ENCODE measurements around the gene DOCK11. TPM values are rescaled to one million over a fixed set of nuclear protein-coding genes. Genes with fewer than 3 reads are reported as not detected.

DOCK11 gene
- total and polyA plus RNA-seq, 2 experiments from 2014 or later: 7.6 to 8.3 TPM

DNA sequence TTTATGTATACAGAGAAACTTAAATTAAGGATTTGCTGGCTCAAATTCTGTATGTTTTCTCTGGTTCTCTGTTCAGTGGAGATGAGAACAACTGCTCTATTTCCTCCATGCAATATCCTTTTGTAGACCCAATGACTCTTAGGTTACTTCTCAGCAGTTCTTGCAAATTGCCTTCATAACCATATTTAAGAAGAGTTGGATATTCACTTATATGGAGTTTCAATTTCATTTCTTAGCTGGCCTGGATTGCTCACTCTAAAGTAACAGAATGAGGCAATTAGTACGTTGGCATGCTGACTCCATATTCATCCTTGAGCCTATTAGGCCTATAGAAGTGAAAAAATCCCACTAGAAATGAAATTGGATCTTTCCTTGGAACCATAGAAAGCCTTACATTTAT is 93.6 kb downstream of the DOCK11 start:
- no peaks in the 10 kb centered on the region for H3K9me2 ChIP-seq (replicated peaks; ENCODE audit: insufficient read depth)
- no peaks in the 10 kb centered on the region for H4K20me1 ChIP-seq (ENCODE audit: insufficient read depth, poor library complexity, severe bottlenecking)
- H3K27ac ChIP-seq: no peak overlapping the region
- H3K36me3 ChIP-seq (replicated peaks; ENCODE audit: insufficient read depth, low read depth): no peaks in the 10 kb centered on the region
- no peaks in the 10 kb centered on the region for H3K27me3 ChIP-seq
- no peaks in the 10 kb centered on the region for H3K4me1 ChIP-seq (ENCODE audit: insufficient read depth)
- H3K4me3 ChIP-seq: no peak overlapping the region
- no peak for DNase-seq (ENCODE audit: low spot score)
- no peak overlapping the region for H3K4me2 ChIP-seq
- no peaks in the 10 kb centered on the region for H3K9me3 ChIP-seq (ENCODE audit: low read depth)
- WGBS (ENCODE audit: low lambda C conversion rate, missing lambda C conversion rate): 71% methylated on average over 1 of the region's 1 CpG
- no peak overlapping the region for H2AFZ ChIP-seq
- no peaks in the 10 kb centered on the region for H3K79me2 ChIP-seq
- TF ChIP-seq EZH2phosphoT487 (IDR thresholded peaks at IDR 0.05; ENCODE audit: low read depth, severe bottlenecking, unreplicated experiment): no peak
- TF ChIP-seq, protein P1, sequence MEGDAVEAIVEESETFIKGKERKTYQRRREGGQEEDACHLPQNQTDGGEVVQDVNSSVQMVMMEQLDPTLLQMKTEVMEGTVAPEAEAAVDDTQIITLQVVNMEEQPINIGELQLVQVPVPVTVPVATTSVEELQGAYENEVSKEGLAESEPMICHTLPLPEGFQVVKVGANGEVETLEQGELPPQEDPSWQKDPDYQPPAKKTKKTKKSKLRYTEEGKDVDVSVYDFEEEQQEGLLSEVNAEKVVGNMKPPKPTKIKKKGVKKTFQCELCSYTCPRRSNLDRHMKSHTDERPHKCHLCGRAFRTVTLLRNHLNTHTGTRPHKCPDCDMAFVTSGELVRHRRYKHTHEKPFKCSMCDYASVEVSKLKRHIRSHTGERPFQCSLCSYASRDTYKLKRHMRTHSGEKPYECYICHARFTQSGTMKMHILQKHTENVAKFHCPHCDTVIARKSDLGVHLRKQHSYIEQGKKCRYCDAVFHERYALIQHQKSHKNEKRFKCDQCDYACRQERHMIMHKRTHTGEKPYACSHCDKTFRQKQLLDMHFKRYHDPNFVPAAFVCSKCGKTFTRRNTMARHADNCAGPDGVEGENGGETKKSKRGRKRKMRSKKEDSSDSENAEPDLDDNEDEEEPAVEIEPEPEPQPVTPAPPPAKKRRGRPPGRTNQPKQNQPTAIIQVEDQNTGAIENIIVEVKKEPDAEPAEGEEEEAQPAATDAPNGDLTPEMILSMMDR (IDR thresholded peaks at IDR 0.05; ENCODE audit: poor library complexity): no peak
- TF ChIP-seq EZH2 (IDR thresholded peaks at IDR 0.05; ENCODE audit: borderline replicate concordance): no peak

DNA sequence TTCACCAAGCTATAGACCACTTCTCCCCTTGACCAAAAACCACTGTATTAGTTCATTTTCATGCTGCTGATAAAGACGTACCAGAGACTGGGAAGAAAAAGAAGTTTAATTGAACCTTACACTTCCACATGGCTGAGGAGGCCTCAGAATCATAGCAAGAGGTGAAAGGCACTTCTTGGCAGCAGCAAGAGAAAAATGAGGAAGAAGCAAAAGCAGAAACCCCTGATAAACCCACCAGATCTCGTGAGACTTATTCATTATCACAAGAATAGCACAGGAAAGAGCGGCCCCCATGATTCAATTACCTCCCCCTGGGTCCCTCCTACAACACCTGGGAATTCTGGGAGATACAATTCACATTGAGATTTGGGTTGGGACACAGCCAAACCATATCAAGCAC is 97.8 kb downstream of the DOCK11 start:
- WGBS (ENCODE audit: low lambda C conversion rate, missing lambda C conversion rate): 63% methylated on average over 3 of the region's 3 CpGs
- no peaks in the 10 kb centered on the region for H3K27me3 ChIP-seq

DNA sequence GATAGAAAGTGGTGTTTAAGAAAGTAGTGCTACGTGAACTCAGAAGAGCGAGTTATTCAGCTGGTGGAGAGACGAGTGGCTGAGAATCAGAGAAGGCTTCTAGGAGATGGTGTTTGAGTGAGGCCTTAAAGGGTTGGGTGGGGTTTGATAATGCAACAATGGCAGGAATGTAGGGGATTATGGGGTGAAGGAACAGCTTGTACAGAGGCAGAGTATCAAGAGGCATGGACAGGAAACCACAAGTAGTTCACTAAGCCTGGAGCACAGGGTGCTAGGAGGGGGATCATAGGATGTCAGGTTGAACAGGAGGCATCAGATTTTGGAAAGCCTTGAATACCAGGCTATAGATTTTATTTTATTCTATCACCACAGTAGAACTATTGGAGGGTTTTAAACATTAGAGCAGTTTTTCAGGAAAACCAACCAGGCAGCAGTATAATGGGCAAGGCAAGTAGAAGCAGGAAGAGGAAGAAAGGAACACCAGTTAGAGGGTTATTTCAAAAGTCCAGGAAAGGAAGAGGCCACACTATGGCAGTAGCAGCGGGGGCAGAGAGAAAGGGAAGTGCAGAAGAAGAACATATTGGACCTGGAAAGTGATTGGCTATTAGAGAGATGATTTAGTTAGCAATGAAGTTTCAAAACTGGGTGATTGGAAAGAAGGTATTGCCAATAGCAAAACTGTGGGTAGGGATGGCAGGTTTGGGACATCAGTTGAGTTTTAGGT is 99.2 kb downstream of the DOCK11 start:
- Histone ChIP-seq H3K36me3 (replicated peaks; ENCODE audit: insufficient read depth, low read depth) (no peaks in the 10 kb centered on the region), H3K9me3 (ENCODE audit: low read depth) (no peaks in the 10 kb centered on the region), H2AFZ (no peak overlapping the region), H3K27me3 (no peaks in the 10 kb centered on the region), H3K4me3 (no peak overlapping the region), H3K79me2 (no peaks in the 10 kb centered on the region), H3K4me2 (no peak overlapping the region), H4K20me1 (ENCODE audit: insufficient read depth, poor library complexity, severe bottlenecking) (no peaks in the 10 kb centered on the region), H3K4me1 (ENCODE audit: insufficient read depth) (no peaks in the 10 kb centered on the region), H3K27ac (no peak overlapping the region), H3K9me2 (replicated peaks; ENCODE audit: insufficient read depth) (no peaks in the 10 kb centered on the region)
- DNase-seq (ENCODE audit: low spot score): no peak
- no peak for TF ChIP-seq EZH2 (IDR thresholded peaks at IDR 0.05; ENCODE audit: borderline replicate concordance)
- TF ChIP-seq EZH2phosphoT487 (IDR thresholded peaks at IDR 0.05; ENCODE audit: low read depth, severe bottlenecking, unreplicated experiment): no peak
- TF ChIP-seq, protein P1 (IDR thresholded peaks at IDR 0.05; ENCODE audit: poor library complexity): no peak
- WGBS (ENCODE audit: low lambda C conversion rate, missing lambda C conversion rate): 71% methylated on average over 4 of the region's 4 CpGs

More for the DNA sequence above, 97.8 kb downstream of the DOCK11 start:
- Histone ChIP-seq H3K9me2 (replicated peaks; ENCODE audit: insufficient read depth) (no peaks in the 10 kb centered on the region), H3K9me3 (ENCODE audit: low read depth) (no peaks in the 10 kb centered on the region), H3K4me2 (no peak overlapping the region), H4K20me1 (ENCODE audit: insufficient read depth, poor library complexity, severe bottlenecking) (no peaks in the 10 kb centered on the region), H3K36me3 (replicated peaks; ENCODE audit: insufficient read depth, low read depth) (no peaks in the 10 kb centered on the region), H3K4me1 (ENCODE audit: insufficient read depth) (no peaks in the 10 kb centered on the region), H3K4me3 (no peak overlapping the region), H2AFZ (no peak overlapping the region), H3K79me2 (no peaks in the 10 kb centered on the region), H3K27ac (no peak overlapping the region)
- no peak for DNase-seq (ENCODE audit: low spot score)
- TF ChIP-seq EZH2 (IDR thresholded peaks at IDR 0.05; ENCODE audit: borderline replicate concordance) (no peak), EZH2phosphoT487 (IDR thresholded peaks at IDR 0.05; ENCODE audit: low read depth, severe bottlenecking, unreplicated experiment) (no peak)
- TF ChIP-seq, protein P1 (IDR thresholded peaks at IDR 0.05; ENCODE audit: poor library complexity): no peak

Data from hepatocyte (in vitro differentiated cells).